Naive thymus-derived CD4-positive, alpha-beta T cell (primary cell): ENCODE results near the gene FCGR3A. TPM values are rescaled to one million over a fixed set of nuclear protein-coding genes. Genes with fewer than 3 reads are reported as not detected.

ENCODE experiments used
- ATAC-seq: fragments of 150-1000 bp; cut with Tn5 transposase; 2 replicates; pipeline ENCODE4 v1.10.0; 2021; ENCODE audit warnings: mild to moderate bottlenecking, moderate library complexity
- CTCF ChIA-PET: fragments of 350-600 bp; sonication (Branson Sonifier 250); formaldehyde crosslinking; loops from one replicate; lab custom pipeline; 2021; ENCODE audit warnings: antibody characterized with exemption; lab: Charles Lee
- POLR2A ChIA-PET: fragments of 350-600 bp; sonication (Branson Sonifier 250); formaldehyde crosslinking; loops from one replicate; lab custom pipeline; 2021; ENCODE audit warnings: antibody characterized with exemption, inconsistent platforms; lab: Charles Lee
- DNase-seq, 9 donors: peaks; one replicate each; pipeline versions ENCODE4 v3.0.0 to v3.0.0-alpha.2; 2020 to 2022; ENCODE audit warnings: mixed read lengths in 1 of 9
- H3K27ac ChIP-seq: one replicate; pipeline ENCODE4 v1.7.0; 2013; ENCODE audit warnings: mild to moderate bottlenecking, low read depth, low read length, moderate library complexity
- H3K27me3 ChIP-seq, 2 donors: one replicate each; pipeline ENCODE4 v1.7.0; 2013; ENCODE audit warnings: low read length in 2 of 2, mild to moderate bottlenecking in 2 of 2, moderate library complexity in 2 of 2; ENCODE audit not compliant: control insufficient read depth in 2 of 2, insufficient read depth in 2 of 2
- H3K36me3 ChIP-seq, 3 experiments: 1 replicate in 2 of 3; 2 replicates in 1 of 3; pipeline ENCODE4 v1.7.0; 2013; ENCODE audit warnings: low read length in 3 of 3, mild to moderate bottlenecking in 3 of 3, moderate library complexity in 1 of 3; ENCODE audit not compliant: insufficient read depth in 3 of 3, control insufficient read depth in 2 of 3
- H3K4me1 ChIP-seq, 2 donors: one replicate each; pipeline ENCODE4 v1.7.0; 2013; ENCODE audit warnings: low read length in 2 of 2, mild to moderate bottlenecking in 2 of 2, moderate library complexity in 1 of 2; ENCODE audit not compliant: control insufficient read depth in 2 of 2, insufficient read depth in 2 of 2
- H3K4me3 ChIP-seq: 2 replicates; pipeline ENCODE4 v1.7.0; 2013; ENCODE audit warnings: mild to moderate bottlenecking, low read length
- H3K9me3 ChIP-seq, 3 experiments: 1 replicate in 2 of 3; 2 replicates in 1 of 3; pipeline ENCODE4 v1.7.0; 2013; ENCODE audit warnings: low read length in 3 of 3; ENCODE audit not compliant: control insufficient read depth in 2 of 3
- H3K27ac Mint-ChIP-seq, 9 donors: one replicate each; pipeline ENCODE4 v1.8.0; 2020 to 2022; ENCODE audit warnings: mixed read lengths in 9 of 9, mild to moderate bottlenecking in 8 of 9, moderate library complexity in 5 of 9, inconsistent platforms in 2 of 9
- H3K27me3 Mint-ChIP-seq, 5 donors: one replicate each; pipeline ENCODE4 v1.8.0; 2021 to 2022; ENCODE audit warnings: mixed read lengths in 5 of 5, mild to moderate bottlenecking in 1 of 5
- H3K36me3 Mint-ChIP-seq, 5 donors: one replicate each; pipeline ENCODE4 v1.8.0; 2020 to 2022; ENCODE audit warnings: mixed read lengths in 5 of 5, mild to moderate bottlenecking in 3 of 5, inconsistent platforms in 1 of 5
- H3K4me1 Mint-ChIP-seq, 7 donors: one replicate each; pipeline ENCODE4 v1.8.0; 2020 to 2022; ENCODE audit warnings: mixed read lengths in 7 of 7, mild to moderate bottlenecking in 3 of 7, inconsistent platforms in 1 of 7
- H3K4me3 Mint-ChIP-seq, 10 donors: one replicate each; pipeline ENCODE4 v1.8.0; 2020 to 2022; ENCODE audit warnings: mild to moderate bottlenecking in 10 of 10, mixed read lengths in 10 of 10, moderate library complexity in 6 of 10, inconsistent platforms in 2 of 10
- H3K9me3 Mint-ChIP-seq, 11 donors: one replicate each; pipeline ENCODE4 v1.8.0; 2020 to 2022; ENCODE audit warnings: mixed read lengths in 11 of 11, mild to moderate bottlenecking in 4 of 11, inconsistent platforms in 1 of 11, moderate library complexity in 1 of 11
- intact Hi-C, 2 donors: fragments of 100-400 bp; cut with micrococcal nuclease; formaldehyde crosslinking; loops; one replicate each; pipeline ENCODE4 v1.15.1; 2023
- polyA plus RNA-seq, 2 donors: library from polyadenylated mRNA; unstranded; fragments of 300-500 nt; fragmentation: Illumina TruSeq; gene quantifications; one replicate each; pipeline ENCODE4 v1.2.3, GENCODE V29; 2021
- total RNA-seq, 6 experiments: library from RNA in 5 of 6; stranded (reverse) in 5 of 6; gene quantifications; 1 replicate in 5 of 6; 2 replicates in 1 of 6; pipeline ENCODE4 v1.2.3 and lab custom pipeline; 2021 to 2026

The FCGR3A gene
- total and polyA plus RNA-seq, 7 experiments from 2014 or later, result 0.58 to 190 (median 2.2) TPM; not detected in 1

- ATAC-seq (no peak), DNase-seq (no peak)
- intact Hi-C loops, result no loop called here
- Histone ChIP-seq H3K36me3 (no peaks in the 10 kb centered on the region), H3K27ac (no peak overlapping the region), H3K4me3 (no peak overlapping the region), H3K4me1 (no peaks in the 10 kb centered on the region), H3K9me3 (no peaks in the 10 kb centered on the region), H3K27me3 (peaks cover 0 to 3% of the 10 kb centered on the region in 2 donors)
- H3K4me3 Mint-ChIP-seq, result no peak overlapping the region
- peaks cover 0 to 16% (median 5%) of the 10 kb centered on the region in 7 donors for H3K4me1 Mint-ChIP-seq
- H3K9me3 Mint-ChIP-seq, result no peaks in the 10 kb centered on the region
- H3K27me3 Mint-ChIP-seq, result peaks cover 15 to 62% (median 55%) of the 10 kb centered on the region in 5 donors
- no peak overlapping the region for H3K27ac Mint-ChIP-seq
- POLR2A ChIA-PET, result no interaction called here
- H3K36me3 Mint-ChIP-seq, result no peaks in the 10 kb centered on the region
- CTCF ChIA-PET, result no interaction called here
These were observed 51.0 kb downstream of the FCGR3A start for GRCh38 chr1:161498646-161499045.

- no peak overlapping the region for H3K4me3 ChIP-seq
- Mint-ChIP-seq H3K27me3 (peaks cover 21 to 65% (median 59%) of the 10 kb centered on the region in 5 donors), H3K4me1 (peaks cover 0 to 16% (median 5%) of the 10 kb centered on the region in 7 donors), H3K4me3 (no peak overlapping the region), H3K27ac (no peak overlapping the region), H3K9me3 (no peaks in the 10 kb centered on the region), H3K36me3 (no peaks in the 10 kb centered on the region)
- H3K36me3 ChIP-seq, result no peaks in the 10 kb centered on the region
- peaks cover 0 to 3% of the 10 kb centered on the region in 2 donors for H3K27me3 ChIP-seq
- ATAC-seq (no peak), DNase-seq (no peak)
- no peak overlapping the region for H3K27ac ChIP-seq
- ChIA-PET POLR2A (no interaction called here), CTCF (interaction anchor here (0.9 kb wide), 1 partner anchor 11 kb away, joined by 4 read pairs; no protein-coding TSS in a partner anchor)
- H3K4me1 ChIP-seq, result no peaks in the 10 kb centered on the region
- no peaks in the 10 kb centered on the region for H3K9me3 ChIP-seq
- intact Hi-C loops, result no loop called here
These were observed 51.7 kb downstream of the FCGR3A start for GRCh38 chr1:161497961-161498360.

- Histone ChIP-seq H3K9me3 (no peaks in the 10 kb centered on the region), H3K27ac (no peak overlapping the region), H3K4me3 (no peak overlapping the region), H3K27me3 (peaks cover 0 to 3% of the 10 kb centered on the region in 2 donors), H3K36me3 (no peaks in the 10 kb centered on the region), H3K4me1 (no peaks in the 10 kb centered on the region)
- no peak overlapping the region for H3K4me3 Mint-ChIP-seq
- H3K9me3 Mint-ChIP-seq, result no peaks in the 10 kb centered on the region
- no peak for DNase-seq
- H3K36me3 Mint-ChIP-seq, result no peaks in the 10 kb centered on the region
- peaks cover 8 to 21% (median 20%) of the 10 kb centered on the region in 7 donors for H3K4me1 Mint-ChIP-seq
- ATAC-seq, result no peak
- ChIA-PET CTCF (interaction anchor here (0.6 to 0.7 kb wide), 2 partner anchors 16 to 196 kb away, joined by 3 read pairs; no protein-coding TSS in a partner anchor), POLR2A (no interaction called here)
- H3K27ac Mint-ChIP-seq, result no peak overlapping the region
- peaks cover 36 to 71% (median 70%) of the 10 kb centered on the region in 5 donors for H3K27me3 Mint-ChIP-seq
- intact Hi-C loops, result no loop called here
These were observed 54.1 kb downstream of the FCGR3A start for GRCh38 chr1:161495490-161495889.

GRCh38 chr1:161494091-161494735 is 55.4 kb downstream of the FCGR3A start:
- no peaks in the 10 kb centered on the region for H3K4me1 ChIP-seq
- peaks cover 44 to 74% (median 68%) of the 10 kb centered on the region in 5 donors for H3K27me3 Mint-ChIP-seq
- peaks cover 8 to 20% (median 15%) of the 10 kb centered on the region in 7 donors for H3K4me1 Mint-ChIP-seq
- ATAC-seq (no peak), DNase-seq (no peak)
- H3K4me3 ChIP-seq, result no peak overlapping the region
- CTCF ChIA-PET, result no interaction called here
- no peak overlapping the region for H3K27ac ChIP-seq
- intact Hi-C loops, result no loop called here
- no peaks in the 10 kb centered on the region for H3K9me3 ChIP-seq
- no peaks in the 10 kb centered on the region for H3K36me3 ChIP-seq
- no peak overlapping the region for H3K4me3 Mint-ChIP-seq
- H3K9me3 Mint-ChIP-seq, result no peaks in the 10 kb centered on the region
- POLR2A ChIA-PET, result no interaction called here
- H3K27ac Mint-ChIP-seq, result no peak overlapping the region
- peaks cover 0 to 3% of the 10 kb centered on the region in 2 donors for H3K27me3 ChIP-seq
- no peaks in the 10 kb centered on the region for H3K36me3 Mint-ChIP-seq

- intact Hi-C loops, result no loop called here
- H3K27ac Mint-ChIP-seq, result no peak overlapping the region
- H3K4me1 Mint-ChIP-seq, result peaks cover 5 to 18% (median 15%) of the 10 kb centered on the region in 7 donors
- Histone ChIP-seq H3K27me3 (peaks cover 0 to 3% of the 10 kb centered on the region in 2 donors), H3K36me3 (no peaks in the 10 kb centered on the region), H3K4me1 (no peaks in the 10 kb centered on the region), H3K4me3 (no peak overlapping the region), H3K9me3 (no peaks in the 10 kb centered on the region), H3K27ac (no peak overlapping the region)
- no peak for DNase-seq
- ATAC-seq, result no peak
- H3K9me3 Mint-ChIP-seq, result no peaks in the 10 kb centered on the region
- ChIA-PET CTCF (interaction anchor here (0.6 kb wide), 1 partner anchor 648 kb away, joined by 4 read pairs; no protein-coding TSS in a partner anchor), POLR2A (no interaction called here)
- peaks cover 49 to 75% (median 68%) of the 10 kb centered on the region in 5 donors for H3K27me3 Mint-ChIP-seq
- H3K36me3 Mint-ChIP-seq, result no peaks in the 10 kb centered on the region
- H3K4me3 Mint-ChIP-seq, result no peak overlapping the region
These were observed 56.8 kb downstream of the FCGR3A start for GRCh38 chr1:161492827-161493226.

Other genes starting within 250 kb of the FCGR3A start
- 10 to 100 TPM in 2 of 5 experiments, 1 to 10 TPM in 3; 2.3 to 12.4 (median 6.2) TPM for gene MPZ, start 239.8 kb downstream of the FCGR3A start, total RNA-seq
- gene MPZ, start 239.8 kb downstream of the FCGR3A start, polyA plus RNA-seq, result not detected
- 100 to 1,000 TPM in 3 of 5 experiments, 10 to 100 TPM in 2; 66.3 to 174 (median 106) TPM for gene SDHC, start 235.4 kb downstream of the FCGR3A start, total RNA-seq
- gene SDHC, start 235.4 kb downstream of the FCGR3A start, polyA plus RNA-seq, result 100 to 1,000 TPM; 201 to 274 TPM
- not detected for gene CFAP126, start 181.9 kb downstream of the FCGR3A start, total RNA-seq
- not detected for gene CFAP126, start 181.9 kb downstream of the FCGR3A start, polyA plus RNA-seq
- gene FCGR2A, start 44.4 kb downstream of the FCGR3A start, total RNA-seq, result 10 to 100 TPM in 1 of 5 experiments, 1 to 10 TPM in 3, not detected in 1; 2.7 to 91.5 (median 6.4) TPM
- gene FCGR2A, start 44.4 kb downstream of the FCGR3A start, polyA plus RNA-seq, result under 1 TPM; 0.17 to 0.21 TPM
- gene HSPA6, start 25.3 kb downstream of the FCGR3A start, total RNA-seq, result 1 to 10 TPM in 1 of 5 experiments, under 1 TPM in 4; 0.32 to 3.5 (median 0.89) TPM
- not detected for gene HSPA6, start 25.3 kb downstream of the FCGR3A start, polyA plus RNA-seq
- gene FCGR3B, start 81.4 kb upstream of the FCGR3A start, total RNA-seq, result 1 to 10 TPM in 1 of 5 experiments, under 1 TPM in 1, not detected in 3; 0.85 to 4.1 TPM
- gene FCGR3B, start 81.4 kb upstream of the FCGR3A start, polyA plus RNA-seq, result not detected
- gene FCGR2B, start 113.3 kb upstream of the FCGR3A start, total RNA-seq, result 10 to 100 TPM in 1 of 5 experiments, 1 to 10 TPM in 3, not detected in 1; 2.2 to 13.9 (median 5.2) TPM
- gene FCGR2B, start 113.3 kb upstream of the FCGR3A start, polyA plus RNA-seq, result under 1 TPM in 1 of 2 donors, not detected in 1; 0.24 TPM
- gene FCRLA, start 157.4 kb upstream of the FCGR3A start, total RNA-seq, result 1 to 10 TPM in 1 of 5 experiments, under 1 TPM in 3, not detected in 1; 0.32 to 1.8 (median 0.53) TPM
- gene FCRLA, start 157.4 kb upstream of the FCGR3A start, polyA plus RNA-seq, result under 1 TPM; 0.56 to 0.59 TPM
- 1 to 10 TPM in 2 of 5 experiments, under 1 TPM in 3; 0.34 to 1.8 (median 0.76) TPM for gene FCRLB, start 171.7 kb upstream of the FCGR3A start, total RNA-seq
- gene FCRLB, start 171.7 kb upstream of the FCGR3A start, polyA plus RNA-seq, result under 1 TPM; 0.79 to 0.90 TPM
- gene DUSP12, start 200.0 kb upstream of the FCGR3A start, total RNA-seq, result 10 to 100 TPM; 16.1 to 31.4 (median 24.1) TPM
- 10 to 100 TPM; 74.3 to 75.2 TPM for gene DUSP12, start 200.0 kb upstream of the FCGR3A start, polyA plus RNA-seq
- 10 to 100 TPM; 22.4 to 27.5 (median 26.9) TPM for gene ATF6, start 216.5 kb upstream of the FCGR3A start, total RNA-seq
- gene ATF6, start 216.5 kb upstream of the FCGR3A start, polyA plus RNA-seq, result 10 to 100 TPM; 17.9 to 20.3 TPM